Stimulated activated CD8-positive, alpha-beta memory T cell treated with anti-CD3 and anti-CD28 coated beads, Interleukin-15, amount 100 ng/mL, for 24 hours (primary cell): ENCODE results near the gene CNMD.
"Not testable (repeated sequence)": the region's sequence is repeated elsewhere in the genome, so short reads cannot be mapped to it uniquely, and the experiment has no call there.

ENCODE experiments used
- DNase-seq: peaks from one replicate; pipeline ENCODE4 v3.0.0-alpha.2; 2020; ENCODE audit warnings: low read depth

The CNMD gene

DNA sequence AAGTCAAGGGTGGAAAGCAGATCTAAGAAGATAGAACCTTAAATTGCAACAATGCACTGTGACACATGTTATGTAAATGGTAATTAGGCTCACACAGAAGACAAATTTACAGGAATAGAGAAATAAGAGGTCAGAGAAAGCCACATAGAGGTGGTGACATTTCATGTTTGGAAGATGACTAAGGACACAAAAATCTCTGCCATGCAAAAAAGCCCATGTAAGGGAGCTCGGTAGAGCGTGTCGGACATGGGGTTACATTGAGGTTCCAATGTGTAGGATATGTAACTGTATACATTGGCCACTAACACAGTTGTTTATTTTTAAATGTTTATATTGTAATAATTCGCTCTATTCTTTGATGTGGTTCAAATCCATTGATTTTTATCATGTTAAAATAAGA, 53.2 kb downstream of the CNMD start:
- DNase-seq, result no peak

DNA sequence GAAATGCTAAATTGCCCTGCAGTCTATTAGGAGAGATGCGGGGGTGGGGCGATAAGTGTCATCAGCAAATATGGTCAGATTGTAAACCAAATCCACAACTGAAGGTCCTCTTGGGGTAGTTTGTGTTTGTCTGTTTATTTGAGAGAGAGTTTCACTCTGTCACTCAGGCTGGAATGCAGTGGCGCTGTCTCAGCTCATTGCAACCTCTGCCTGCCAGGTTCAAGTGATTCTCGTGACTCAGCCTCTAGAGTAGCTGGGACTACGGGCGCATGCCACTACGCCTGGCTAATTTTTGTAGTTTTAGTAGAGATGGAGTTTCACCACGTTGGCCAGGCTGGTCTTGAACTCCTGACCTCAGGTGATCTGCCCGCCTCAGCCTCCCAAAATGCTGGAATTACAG, 53.8 kb downstream of the CNMD start:
- not testable (repeated sequence) for DNase-seq

DNA sequence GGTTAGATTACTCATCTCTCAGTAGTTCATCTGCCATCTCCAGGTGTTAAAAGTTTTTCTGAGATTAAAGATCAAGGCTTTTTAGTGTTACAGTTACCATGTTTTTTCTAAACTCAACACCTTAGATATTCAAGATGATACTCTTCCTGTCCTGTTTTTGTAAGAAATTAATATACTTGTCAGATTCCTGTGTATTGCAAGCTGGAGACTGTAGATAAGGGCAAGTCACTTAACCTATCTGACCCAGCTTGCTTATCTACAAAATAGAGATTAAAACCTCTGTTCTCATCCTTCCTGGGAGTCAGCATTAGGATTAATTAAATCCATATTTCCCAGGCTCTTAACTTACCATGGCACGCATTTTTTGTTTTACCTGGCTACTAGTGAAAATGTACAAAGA, 61.8 kb downstream of the CNMD start:
- DNase-seq, result no peak

DNA sequence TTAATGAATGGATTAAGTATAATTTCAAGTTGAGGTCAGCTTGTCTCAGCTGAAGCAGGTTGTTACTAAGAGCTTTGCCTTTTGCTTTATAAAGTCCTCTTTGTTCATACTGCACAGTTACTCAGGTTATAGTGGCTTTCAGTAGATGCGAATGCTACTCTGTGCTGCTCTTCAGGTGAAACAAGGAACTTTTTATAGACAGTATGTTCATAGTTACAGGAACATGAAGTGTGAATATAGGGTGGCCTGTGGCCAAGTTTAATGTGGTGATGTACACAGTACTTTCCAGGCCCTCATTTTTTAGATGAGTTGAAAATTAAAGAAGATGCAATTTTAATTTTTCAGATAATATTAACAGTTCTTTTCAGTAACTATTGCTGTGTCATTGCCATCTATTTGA, 66.2 kb downstream of the CNMD start:
- DNase-seq, result no peak

DNA sequence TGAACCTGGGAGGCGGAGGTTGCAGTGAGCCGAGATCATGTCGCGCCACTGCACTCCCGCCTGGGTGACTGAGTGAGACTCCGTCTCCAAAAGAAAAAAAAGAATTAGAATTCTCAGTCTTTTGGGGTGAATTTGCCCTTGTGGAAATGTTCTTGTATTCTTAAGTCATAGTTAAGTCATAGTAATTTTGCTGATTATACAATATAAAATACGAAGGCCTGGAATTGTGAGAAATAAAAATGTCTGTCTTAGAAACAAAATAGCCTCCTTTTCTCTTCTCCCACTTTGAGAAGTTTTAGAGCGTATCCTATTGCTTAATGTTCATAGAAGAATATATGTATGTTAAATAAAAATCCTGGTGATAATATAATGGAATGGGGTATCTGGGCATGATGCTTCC, 68.9 kb downstream of the CNMD start:
- DNase-seq, result no peak

DNA sequence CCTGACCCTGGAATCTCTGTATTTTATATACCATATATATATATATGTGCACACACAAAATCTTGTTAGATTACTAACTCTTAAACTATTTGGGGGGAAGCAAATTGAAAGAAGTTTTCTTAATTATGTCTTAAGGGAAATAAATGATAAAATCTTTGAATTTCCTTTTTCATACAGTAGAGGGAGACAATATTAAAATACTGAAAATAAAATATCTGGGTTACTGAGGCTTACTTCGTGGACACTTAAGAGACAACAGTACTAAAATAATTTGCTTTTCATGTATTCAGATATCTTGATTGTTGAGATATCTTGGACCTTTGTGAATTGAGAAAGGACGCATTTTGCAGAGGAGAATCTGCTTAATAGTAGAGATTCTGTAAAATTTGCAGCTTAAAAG, 69.9 kb downstream of the CNMD start:
- no peak for DNase-seq

DNA sequence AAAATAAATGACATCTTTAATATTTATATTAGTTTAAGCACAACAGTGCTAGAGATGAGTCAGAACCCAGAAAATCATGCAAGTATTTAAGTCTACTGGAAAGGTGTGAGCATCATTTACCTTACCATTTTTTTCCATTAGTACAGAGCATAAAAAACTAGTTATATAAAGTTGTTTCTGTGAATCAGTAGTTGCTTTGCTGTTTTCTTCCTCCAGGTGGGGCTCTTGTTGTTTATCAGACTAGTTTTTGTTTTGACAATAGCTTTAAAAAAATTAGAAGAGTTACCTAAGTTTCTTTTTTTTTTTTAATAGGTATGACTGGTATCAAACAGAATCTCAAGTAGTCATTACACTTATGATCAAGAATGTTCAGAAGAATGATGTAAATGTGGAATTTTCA, 74.3 kb downstream of the CNMD start:
- no peak for DNase-seq

DNA sequence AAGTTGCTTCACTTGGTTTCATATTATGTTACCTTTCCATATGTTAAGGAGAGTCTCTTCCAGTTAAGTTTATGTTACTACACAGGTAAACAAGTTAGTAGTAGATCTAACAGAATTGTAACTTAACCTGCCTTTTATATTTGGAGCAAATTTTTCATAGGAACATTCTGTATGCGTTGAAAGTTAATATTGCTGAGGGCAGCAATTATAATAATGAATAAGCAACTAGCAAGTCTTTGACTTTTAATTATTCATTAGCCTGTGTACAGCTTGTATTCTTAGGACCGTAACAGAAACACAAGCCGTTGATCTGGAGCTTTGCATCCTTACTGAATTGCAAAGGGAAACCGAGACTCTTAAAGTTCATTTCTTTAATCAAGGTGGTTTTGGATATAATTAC, 75.3 kb downstream of the CNMD start:
- DNase-seq, result no peak

DNA sequence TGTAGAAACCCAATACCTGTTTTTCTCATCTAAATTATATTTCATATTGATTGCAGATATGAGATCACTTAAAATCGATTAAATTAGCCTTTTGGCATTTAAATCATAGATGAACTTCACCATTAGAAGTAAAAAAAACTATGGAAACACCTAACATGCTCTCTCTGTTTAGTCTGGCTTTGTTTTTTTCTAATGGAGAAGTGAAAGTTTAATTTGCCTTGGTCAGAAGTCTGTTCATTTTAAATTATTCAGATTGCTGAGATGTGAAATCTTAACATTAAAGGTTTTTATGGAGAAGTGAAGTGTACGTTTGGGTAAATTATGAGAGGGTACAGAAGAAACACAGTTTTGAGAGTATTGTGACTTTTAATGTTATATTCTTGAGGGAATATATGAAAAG, 80.3 kb downstream of the CNMD start:
- no peak for DNase-seq
